ENCODE measurements around the gene CTAG1A. TPM values are rescaled to one million over a fixed set of nuclear protein-coding genes. Genes with fewer than 3 reads are reported as not detected.
"Not testable (repeated sequence)": the region's sequence is repeated elsewhere in the genome, so short reads cannot be mapped to it uniquely, and the experiment has no call there.

The CTAG1A gene
- total RNA-seq, 4 donors from 2014 or later: not detected

- Histone ChIP-seq H3K9me3 (no peaks in the 10 kb centered on the region), H3K27ac (peak within 1 kb of the TSS; percentile 73 to 90 (median 84)), H3K4me1 (peaks cover 0 to 40% (median 8%) of the 10 kb centered on the region in 4 donors), H3K27me3 (no peaks in the 10 kb centered on the region), H3K4me3 (peak within 1 kb of the TSS; percentile 54 to 72 (median 70)), H3K36me3 (no peaks in the 10 kb centered on the region)
- DNase-seq (ENCODE audit: low spot score in 2 of 2): peak; percentile 81 to 88
- 0 to 41% methylated on average over 25 to 32 of the region's 69 CpGs for WGBS, 2 donors
- peak in 1 of 2 donors; percentile 28 for TF ChIP-seq POLR2A (IDR thresholded peaks at IDR 0.05)
- TF ChIP-seq CTCF (IDR thresholded peaks at IDR 0.05): no peak
- TF ChIP-seq EP300 (IDR thresholded peaks at IDR 0.05): peak in 1 of 2 donors; percentile 66
Measured at GRCh38 chrX:154547245-154548027, 37.5 kb upstream of the CTAG1A start, which contains the start of gene IKBKG. TSS of gene IKBKG (plus strand) at chrX:154547620. CDS start at chrX:154552003, 4,383 bp downstream.

- H3K27me3 ChIP-seq: no peaks in the 10 kb centered on the region
- H3K27ac ChIP-seq: peak overlapping the region in 3 of 4 donors; percentile 83 to 90 (median 84)
- peaks cover 0 to 3% (median 0%) of the 10 kb centered on the region in 3 donors for H3K36me3 ChIP-seq
- H3K4me1 ChIP-seq: peaks cover 0 to 35% (median 8%) of the 10 kb centered on the region in 4 donors
- no peak for TF ChIP-seq CTCF (IDR thresholded peaks at IDR 0.05)
- no peak for TF ChIP-seq EP300 (IDR thresholded peaks at IDR 0.05)
- TF ChIP-seq POLR2A (IDR thresholded peaks at IDR 0.05): no peak
- 1 to 47% methylated on average over 9 of the region's 9 CpGs for WGBS, 2 donors
- DNase-seq (ENCODE audit: low spot score in 2 of 2): no peak
- H3K4me3 ChIP-seq: peak overlapping the region; percentile 54 to 72 (median 70)
- no peaks in the 10 kb centered on the region for H3K9me3 ChIP-seq
Measured at GRCh38 chrX:154548028-154548316, 37.0 kb upstream of the CTAG1A start.

DNA sequence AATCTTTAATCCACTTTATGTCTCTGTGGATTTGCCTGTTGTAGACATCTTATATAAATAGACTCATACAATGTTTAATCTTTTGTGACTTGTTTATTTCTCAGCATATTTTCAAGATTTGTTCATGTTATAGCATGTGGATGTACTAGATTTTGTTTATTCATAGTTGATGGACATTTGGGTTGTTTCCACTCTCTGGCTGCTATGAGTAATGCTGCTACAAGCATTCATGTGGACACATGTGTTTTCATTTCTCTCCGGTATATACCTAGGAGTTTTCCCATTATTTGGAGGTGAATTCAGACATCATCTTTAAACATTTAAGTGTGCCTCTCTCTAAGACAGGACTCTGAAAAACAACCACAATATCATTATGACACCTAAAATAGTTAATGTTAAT, 35.2 kb upstream of the CTAG1A start:
- Histone ChIP-seq H3K27me3 (no peaks in the 10 kb centered on the region), H3K9me3 (no peaks in the 10 kb centered on the region), H3K4me1 (peaks cover 0 to 32% (median 8%) of the 10 kb centered on the region in 4 donors), H3K36me3 (peaks cover 0 to 15% (median 0%) of the 10 kb centered on the region in 3 donors), H3K27ac (no peak overlapping the region), H3K4me3 (no peak overlapping the region)
- no peak for TF ChIP-seq CTCF (IDR thresholded peaks at IDR 0.05)
- no peak for TF ChIP-seq POLR2A (IDR thresholded peaks at IDR 0.05)
- TF ChIP-seq EP300 (IDR thresholded peaks at IDR 0.05): no peak
- DNase-seq (ENCODE audit: low spot score in 2 of 2): no peak
- 88 to 100% methylated on average over 1 of the region's 1 CpG for WGBS, 2 donors

- not testable (repeated sequence) for DNase-seq (ENCODE audit: low spot score in 2 of 2); H3K4me3 ChIP-seq; H3K27me3 ChIP-seq; H3K27ac ChIP-seq; H3K9me3 ChIP-seq
- Histone ChIP-seq H3K4me1 (peaks cover 0 to 16% (median 4%) of the 10 kb centered on the region in 4 donors), H3K36me3 (peaks cover 0 to 15% (median 0%) of the 10 kb centered on the region in 3 donors)
- 91 to 92% methylated on average over 3 to 8 of the region's 18 CpGs for WGBS, 2 donors
Measured at GRCh38 chrX:154552112-154552806, 32.7 kb upstream of the CTAG1A start.

DNA sequence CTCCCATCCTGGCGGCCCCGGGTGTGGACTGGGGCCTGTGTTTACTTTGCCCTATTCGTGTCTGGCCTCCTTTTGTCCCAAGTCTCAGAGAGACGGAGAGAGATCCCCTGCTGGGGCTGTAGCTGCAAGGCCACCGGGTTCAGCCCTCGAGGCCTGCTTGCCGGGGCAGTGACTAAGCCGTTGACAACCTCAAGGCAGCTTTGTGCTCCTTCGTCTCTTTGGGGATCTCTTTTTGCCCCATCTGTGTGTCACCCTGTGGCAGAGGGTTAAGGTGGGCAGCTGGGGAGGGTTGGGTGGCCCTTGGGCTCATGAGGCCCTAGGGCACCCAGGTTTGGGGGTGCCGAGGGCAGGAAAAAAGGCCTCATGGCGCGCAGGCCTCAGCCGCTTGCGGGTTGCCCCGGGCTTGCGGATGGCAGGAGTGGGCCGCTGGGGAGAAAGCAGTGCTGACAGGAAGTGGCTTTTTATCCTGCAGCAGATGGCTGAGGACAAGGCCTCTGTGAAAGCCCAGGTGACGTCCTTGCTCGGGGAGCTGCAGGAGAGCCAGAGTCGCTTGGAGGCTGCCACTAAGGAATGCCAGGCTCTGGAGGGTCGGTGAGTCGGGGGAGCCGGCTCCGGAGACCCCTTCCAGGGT, 26.8 kb upstream of the CTAG1A start:
- H3K27me3 ChIP-seq; H3K4me3 ChIP-seq; DNase-seq (ENCODE audit: low spot score in 2 of 2); H3K27ac ChIP-seq; H3K36me3 ChIP-seq; H3K4me1 ChIP-seq; H3K9me3 ChIP-seq: not testable (repeated sequence)
- WGBS, 2 donors: no CpG with 5 or more reads among the region's 24 CpGs

GRCh38 chrX:154558896-154559295, 26.0 kb upstream of the CTAG1A start:
- H3K27ac ChIP-seq; H3K9me3 ChIP-seq; H3K36me3 ChIP-seq; H3K27me3 ChIP-seq; H3K4me1 ChIP-seq; DNase-seq (ENCODE audit: low spot score in 2 of 2); H3K4me3 ChIP-seq: not testable (repeated sequence)
- WGBS, 2 donors: 100% methylated on average over 3 of the region's 21 CpGs; no CpG with 5 or more reads in 1 of the 2 donors

GRCh38 chrX:154560326-154560725, 24.6 kb upstream of the CTAG1A start:
- WGBS, 2 donors: no CpG with 5 or more reads among the region's 31 CpGs
- H3K4me1 ChIP-seq; DNase-seq (ENCODE audit: low spot score in 2 of 2); H3K36me3 ChIP-seq; H3K4me3 ChIP-seq; H3K27ac ChIP-seq; H3K9me3 ChIP-seq; H3K27me3 ChIP-seq: not testable (repeated sequence)

- H3K27ac ChIP-seq: not testable (repeated sequence)
- no CpG with 5 or more reads among the region's 10 CpGs for WGBS, 2 donors
Measured at GRCh38 chrX:154562295-154562694, 22.6 kb upstream of the CTAG1A start.

DNA sequence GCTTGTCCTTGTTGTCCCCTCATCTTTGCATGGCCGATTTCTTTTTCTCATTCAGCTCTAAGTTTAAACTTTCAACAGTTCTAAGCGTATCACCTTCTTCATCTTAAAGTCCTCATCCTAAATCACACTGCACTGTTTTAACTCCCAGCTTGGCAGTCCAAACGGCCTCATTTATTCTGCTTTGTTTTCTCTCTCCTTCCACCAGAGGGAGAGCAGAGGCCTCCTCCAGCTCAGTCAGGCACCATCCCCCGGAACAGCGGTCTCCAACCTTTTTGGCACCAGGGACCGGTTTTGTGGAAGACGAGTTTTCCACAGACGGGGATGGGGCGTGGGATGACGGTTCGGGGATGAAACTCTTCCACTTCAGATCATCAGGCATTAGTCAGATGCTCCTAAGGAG, 14.6 kb upstream of the CTAG1A start:
- not testable (repeated sequence) for H3K27ac ChIP-seq; DNase-seq (ENCODE audit: low spot score in 2 of 2); H3K27me3 ChIP-seq; H3K36me3 ChIP-seq; H3K9me3 ChIP-seq; H3K4me3 ChIP-seq; H3K4me1 ChIP-seq
- WGBS, 2 donors: no CpG with 5 or more reads among the region's 11 CpGs

More at GRCh38 chrX:154562295-154562694, 22.6 kb upstream of the CTAG1A start:
- H3K4me3 ChIP-seq; H3K27me3 ChIP-seq; H3K36me3 ChIP-seq; DNase-seq (ENCODE audit: low spot score in 2 of 2); H3K9me3 ChIP-seq; H3K4me1 ChIP-seq: not testable (repeated sequence)

Measured in tibial nerve (tissue), 4 donors.